HG02678 (cell line): ENCODE data around the gene HIPK2.

ENCODE experiments used
- ATAC-seq: cut with Tn5 transposase; IDR thresholded peaks from one replicate; pipeline ENCODE4 v1.9.1; 2021; ENCODE audit warnings: mild to moderate bottlenecking, moderate library complexity; ENCODE audit not compliant: unreplicated experiment

Gene HIPK2

GRCh38 chr7:139777948-139778841, at the start of gene HIPK2:
Gene HIPK2 (minus strand): TSS chr7:139777998. CDS start chr7:139777623, 375 bp downstream.
- ATAC-seq = peak; percentile 66

- no peak for ATAC-seq
These were observed 49.2 kb upstream of the HIPK2 start for GRCh38 chr7:139827042-139827441.

GRCh38 chr7:139825666-139826290, 48.0 kb upstream of the HIPK2 start:
- no peak for ATAC-seq

- no peak for ATAC-seq
These were observed 46.2 kb upstream of the HIPK2 start for GRCh38 chr7:139823959-139824521.

GRCh38 chr7:139822855-139823254, 45.1 kb upstream of the HIPK2 start:
- no peak for ATAC-seq

DNA sequence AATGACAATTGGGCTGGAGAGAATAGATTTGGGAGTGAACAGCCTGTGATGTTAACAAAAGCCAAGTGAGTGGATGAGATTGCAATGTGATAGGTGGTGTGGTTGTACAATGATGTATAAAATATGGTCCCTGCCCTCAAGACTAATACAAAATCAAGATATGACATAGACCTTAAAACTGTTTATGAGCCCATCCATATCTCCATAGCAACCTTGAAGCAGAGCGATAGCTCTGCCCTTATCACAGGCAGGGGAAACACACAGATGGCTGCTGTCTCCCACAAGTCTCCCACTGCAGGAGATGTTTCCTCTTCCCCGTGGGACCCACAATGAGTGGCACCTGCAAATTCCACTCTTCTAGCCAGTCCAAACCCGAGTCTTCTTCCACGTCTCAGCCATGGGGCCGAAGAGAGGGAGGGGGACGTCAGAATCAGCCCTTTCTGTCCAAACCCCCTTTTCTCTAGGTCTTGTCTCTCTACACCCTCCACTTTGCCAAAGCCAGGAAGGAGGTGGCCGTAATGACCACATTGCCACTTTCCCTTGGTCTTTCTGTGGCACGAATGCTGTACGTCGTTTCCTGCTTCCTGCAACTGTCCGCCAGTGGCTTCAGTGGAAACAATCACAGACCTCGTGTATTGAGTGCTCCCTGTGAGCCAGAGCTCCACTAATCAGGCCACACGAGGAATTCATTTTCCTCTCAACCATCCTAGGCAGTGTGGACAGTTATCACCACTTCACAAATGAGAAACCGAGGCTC, 43.7 kb upstream of the HIPK2 start:
- ATAC-seq = no peak

DNA sequence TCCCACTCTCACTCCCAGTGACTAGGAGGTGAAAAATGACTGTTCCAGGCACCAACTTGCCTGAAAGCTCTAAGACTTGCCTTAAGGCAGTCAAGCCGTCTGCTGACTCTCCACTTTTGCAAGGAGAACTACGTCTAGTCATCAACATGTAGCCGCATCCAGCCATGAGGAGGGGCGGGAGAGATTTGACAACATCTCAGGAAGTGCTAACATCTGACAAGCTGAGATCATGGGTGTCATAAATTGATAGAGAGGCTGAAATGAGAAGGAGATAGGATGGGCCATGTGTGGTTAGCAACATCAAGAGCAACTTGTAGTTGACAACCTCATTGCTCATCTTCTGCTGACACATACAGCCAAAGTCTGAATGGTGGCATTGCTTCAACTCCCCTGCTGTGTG, 42.3 kb upstream of the HIPK2 start:
- no peak for ATAC-seq

- no peak for ATAC-seq
These were observed 39.5 kb upstream of the HIPK2 start for GRCh38 chr7:139817249-139817648.

GRCh38 chr7:139813689-139814088, 35.9 kb upstream of the HIPK2 start:
- ATAC-seq = no peak

DNA sequence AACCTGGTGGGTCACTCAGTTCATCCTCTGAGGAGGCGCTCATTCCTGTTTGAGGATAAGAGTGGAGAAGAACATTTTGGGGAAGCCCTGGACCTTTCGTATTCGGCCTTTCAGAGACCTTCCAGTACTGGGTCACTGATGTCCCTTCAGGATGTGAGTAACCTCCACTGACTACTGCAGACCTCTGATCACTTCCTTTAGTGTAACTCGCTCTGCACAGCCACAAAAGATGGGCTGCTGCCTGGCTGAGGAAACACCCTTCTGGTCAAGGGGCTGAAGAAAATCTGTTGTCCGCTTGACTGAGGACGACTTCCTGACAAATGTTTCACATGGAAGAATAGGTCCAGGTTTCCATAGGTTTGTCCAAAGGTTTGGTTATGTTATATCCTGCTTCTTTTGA, 35.4 kb upstream of the HIPK2 start:
- ATAC-seq = no peak

GRCh38 chr7:139811066-139811465, 33.3 kb upstream of the HIPK2 start:
- no peak for ATAC-seq

GRCh38 chr7:139808846-139809442, 31.1 kb upstream of the HIPK2 start:
- ATAC-seq = no peak

DNA sequence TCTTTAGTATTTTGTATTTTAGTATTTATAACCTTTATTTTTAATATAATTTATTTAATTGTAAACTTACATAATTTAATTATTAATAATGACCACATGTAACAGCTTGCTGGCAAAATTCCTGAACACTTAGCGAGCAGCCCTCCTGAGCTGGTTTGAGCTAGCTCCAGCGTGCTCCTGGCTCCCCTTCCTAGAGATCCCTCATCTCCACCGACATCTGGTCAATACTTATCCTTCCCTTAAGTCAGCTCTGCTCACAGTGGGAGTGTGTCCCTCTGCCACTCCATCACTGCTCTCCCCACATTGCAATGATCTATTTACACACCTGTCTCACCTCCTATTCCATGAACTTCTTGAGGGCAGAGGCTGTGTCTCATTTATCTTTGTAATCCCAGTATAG, 30.6 kb upstream of the HIPK2 start:
- ATAC-seq = no peak

DNA sequence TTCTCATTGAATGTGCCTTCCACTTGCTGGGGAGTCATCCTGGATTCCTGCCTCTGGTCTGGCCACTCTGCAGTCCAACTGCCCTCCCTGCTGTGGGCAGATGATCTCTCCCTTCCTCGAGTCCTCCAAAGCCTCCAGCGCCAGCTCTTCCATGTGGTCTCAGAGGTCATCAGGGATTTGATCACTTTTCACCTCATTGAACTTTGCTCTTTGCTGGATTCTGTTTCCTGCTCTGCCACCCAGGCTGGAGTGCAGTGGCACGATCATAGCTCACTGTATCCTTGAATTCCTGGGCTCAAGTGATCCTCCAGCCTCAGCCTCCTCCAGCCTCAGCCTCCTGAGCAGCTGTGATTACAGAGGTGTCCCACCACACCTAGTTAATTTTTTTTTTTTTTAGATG, 29.2 kb upstream of the HIPK2 start:
- ATAC-seq = no peak

- no peak for ATAC-seq
These were observed 26.8 kb upstream of the HIPK2 start for GRCh38 chr7:139804571-139804970.

DNA sequence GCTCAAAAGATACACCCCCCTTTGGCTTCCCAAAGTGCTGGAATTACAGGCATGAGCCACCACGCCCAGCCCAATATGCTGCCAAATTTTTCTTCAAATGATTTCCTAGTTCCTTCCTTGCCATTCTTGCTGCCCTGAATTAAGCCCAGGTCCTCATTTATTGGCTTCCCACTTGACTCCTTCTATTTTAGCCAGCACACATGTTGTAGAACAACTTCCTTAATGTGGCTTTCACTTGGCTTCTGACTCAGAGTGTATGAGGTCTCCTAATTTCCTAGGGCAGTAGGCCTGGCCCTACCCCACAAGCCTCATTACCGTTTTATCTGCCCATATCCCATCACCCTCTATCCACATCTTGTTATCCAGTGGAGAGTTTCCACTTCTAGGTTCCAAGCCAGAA, 21.8 kb upstream of the HIPK2 start:
- no peak for ATAC-seq

DNA sequence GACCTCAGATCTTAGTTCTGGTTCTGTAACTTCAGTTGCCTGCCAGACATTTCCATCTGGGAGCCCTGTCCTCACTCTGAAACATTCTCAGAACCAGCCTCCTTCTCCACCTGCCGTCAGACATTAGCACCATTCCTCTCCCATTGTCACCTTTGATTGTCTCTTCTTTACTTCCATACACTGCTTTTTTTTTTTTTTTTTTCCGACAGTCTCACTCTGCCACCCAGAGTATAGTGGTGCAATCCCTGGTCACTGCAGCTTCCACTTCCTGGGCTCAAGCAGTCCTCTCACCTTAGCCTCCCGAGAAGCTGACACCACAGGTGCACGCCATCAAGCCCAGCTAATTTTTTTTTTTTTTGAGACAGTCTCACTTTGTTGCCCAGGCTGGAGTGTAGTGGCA, 21.1 kb upstream of the HIPK2 start:
- ATAC-seq = no peak

DNA sequence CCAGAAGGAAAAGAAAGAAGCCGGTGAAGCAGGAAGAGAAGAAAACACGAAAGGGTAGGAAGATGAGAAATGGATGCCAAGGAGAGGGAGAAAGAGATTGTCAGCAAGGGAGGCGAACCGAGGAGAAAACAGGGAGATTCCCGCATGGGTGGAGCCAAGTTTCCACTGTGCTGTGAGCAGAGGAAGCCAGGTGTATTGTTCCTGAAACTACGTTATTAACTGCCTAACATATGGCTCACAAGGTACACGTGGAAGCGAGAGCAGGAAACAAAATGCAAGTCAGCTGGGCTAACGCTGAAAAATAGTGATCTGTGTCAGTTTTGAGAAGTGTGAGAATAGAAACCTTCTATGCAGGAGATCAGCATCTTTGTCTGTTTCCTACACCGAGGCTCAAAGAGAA, 20.4 kb upstream of the HIPK2 start:
- peak; percentile 75 for ATAC-seq

GRCh38 chr7:139797607-139798006, 19.8 kb upstream of the HIPK2 start:
- ATAC-seq = no peak

DNA sequence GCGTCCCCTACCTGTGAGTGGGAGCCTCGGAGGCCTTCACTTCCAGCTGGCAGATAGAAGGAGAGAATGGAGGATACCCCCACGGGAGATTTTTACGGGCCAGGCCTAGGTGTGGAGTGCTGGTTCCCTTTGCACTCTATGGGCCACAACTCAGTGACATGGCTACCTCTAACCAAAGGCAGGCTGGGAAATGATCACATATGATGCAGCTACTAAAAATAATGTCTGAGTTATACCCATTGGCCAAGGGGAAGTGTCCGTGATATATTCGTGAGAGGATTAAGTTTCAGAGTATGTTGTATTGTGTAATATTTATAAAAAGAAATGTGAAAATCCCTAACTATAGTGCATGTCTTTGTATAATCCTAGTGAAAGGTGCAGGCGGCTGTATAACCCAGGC, 13.5 kb upstream of the HIPK2 start:
- no peak for ATAC-seq

GRCh38 chr7:139784648-139785047, 6.8 kb upstream of the HIPK2 start:
- ATAC-seq = no peak
